Smooth muscle cell of the brain vasculature (primary cell): Measurements from ENCODE around the gene GPR65.

Source experiments
- DNase-seq: peaks from one replicate; pipeline ENCODE4 v3.0.0-alpha.2; 2012; ENCODE audit warnings: low read depth, low spot score

Gene GPR65

DNA sequence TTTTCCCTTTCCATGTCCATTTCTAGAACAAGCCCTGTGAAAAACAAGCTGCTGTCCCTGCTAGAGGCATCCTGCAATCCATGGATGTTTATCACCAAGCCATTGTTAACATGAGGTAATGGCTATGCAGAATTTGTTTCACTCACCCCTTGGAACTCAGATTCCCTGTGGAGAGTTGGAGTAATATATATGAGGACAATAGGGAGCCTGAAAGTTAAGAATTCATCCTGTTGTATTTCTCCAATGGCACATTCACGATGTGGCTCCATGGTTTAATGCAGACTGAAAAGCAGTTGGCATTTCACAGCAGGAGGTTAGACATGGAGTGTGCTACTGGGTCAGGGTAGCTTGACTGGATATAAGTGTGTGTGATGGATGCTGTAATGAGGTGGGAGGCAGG lies 32.4 kb downstream of the GPR65 start:
- DNase-seq = no peak

DNA sequence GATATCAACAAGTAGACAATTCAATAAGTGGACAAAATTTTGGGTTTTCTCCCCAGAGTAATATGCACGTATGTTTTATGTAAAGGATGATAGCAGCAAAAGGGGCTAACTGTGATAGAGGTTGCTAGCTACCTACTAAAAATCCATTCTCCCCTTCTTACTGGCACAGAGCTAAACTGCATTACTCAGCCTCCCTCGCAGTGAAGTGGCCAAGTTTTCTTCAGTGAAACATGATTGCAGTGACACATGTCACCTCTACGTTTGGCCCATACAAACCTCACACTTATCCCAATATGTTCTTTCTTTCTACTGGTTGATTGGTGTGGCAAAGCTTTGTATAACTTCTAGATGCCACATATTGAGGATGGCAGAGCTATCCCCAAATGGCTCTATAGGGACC lies 34.3 kb downstream of the GPR65 start:
- DNase-seq = no peak

DNA sequence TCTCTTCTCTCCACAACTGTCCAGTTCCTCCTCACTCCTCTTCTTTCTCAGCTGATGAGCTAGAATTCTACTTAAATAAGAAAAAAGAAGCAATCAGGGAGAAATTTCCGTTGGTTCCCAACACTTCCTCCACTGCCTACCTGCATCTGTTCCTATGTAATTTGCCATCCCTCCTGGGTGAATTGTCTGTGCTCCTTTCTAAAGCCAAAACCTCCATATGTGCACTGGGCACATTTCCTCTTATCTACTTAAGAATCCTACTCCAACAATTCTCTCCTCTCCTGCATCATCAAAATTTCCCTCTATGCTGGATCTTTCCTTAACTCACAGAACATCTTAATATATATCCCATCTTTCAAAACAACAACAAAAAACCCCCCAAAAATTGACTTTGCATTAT lies 35.2 kb downstream of the GPR65 start:
- DNase-seq = no peak

DNA sequence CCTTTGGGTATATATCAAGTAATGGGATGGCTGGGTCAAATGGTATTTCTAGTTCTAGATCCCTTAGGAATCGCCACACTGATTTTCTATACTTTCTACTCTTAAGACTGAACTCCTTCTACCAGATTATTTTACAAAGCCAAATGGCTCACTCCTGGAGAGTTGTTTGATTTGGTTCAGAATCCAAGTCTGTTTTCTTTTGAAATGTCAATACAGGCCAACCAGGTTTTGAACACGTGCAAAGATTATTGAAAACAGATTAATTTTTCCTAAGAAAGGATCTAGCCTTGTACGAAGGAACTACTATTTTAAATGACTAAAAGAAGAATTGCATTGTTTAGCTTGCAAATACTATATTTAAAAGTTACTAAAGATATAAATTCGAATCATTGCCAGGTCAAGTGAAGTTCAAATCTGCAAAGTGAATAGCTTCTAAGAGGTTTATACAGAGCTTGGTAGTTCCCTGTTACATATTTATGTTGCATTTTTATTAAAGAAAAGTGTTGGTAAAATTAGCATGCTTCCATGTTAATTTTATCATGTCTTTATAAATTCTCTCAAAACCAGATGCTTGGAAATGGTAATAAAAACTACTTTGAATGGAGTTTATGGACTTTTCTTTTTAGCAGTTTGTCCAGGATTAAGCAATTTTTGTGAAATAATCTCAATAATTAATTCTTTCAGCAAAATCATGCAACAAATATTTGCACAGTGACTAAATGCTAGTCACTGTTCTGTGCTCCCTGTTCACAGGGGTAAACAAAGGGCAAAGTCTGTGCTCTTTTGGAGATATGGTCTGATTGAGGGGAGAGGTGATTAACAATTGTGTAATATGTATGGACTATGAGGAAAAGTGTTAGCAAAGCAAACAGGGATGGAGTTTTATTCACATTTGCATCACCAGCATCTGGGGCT lies 38.9 kb downstream of the GPR65 start:
- DNase-seq = no peak

DNA sequence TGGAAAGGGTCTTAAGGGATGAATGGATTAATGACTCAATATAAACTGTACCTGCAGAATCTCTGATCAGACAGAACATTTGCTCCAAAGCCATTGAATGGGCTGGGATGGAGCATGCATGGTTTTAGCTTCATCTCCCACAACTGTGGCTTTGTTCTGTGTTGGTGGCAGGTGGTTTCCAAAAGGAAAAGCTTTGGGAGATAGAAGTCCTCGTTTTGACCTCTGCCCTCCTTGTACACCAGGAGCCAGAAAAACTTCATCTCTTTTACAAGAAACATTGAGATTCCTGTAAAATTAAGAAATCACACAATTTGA lies 39.5 kb downstream of the GPR65 start:
- no peak for DNase-seq

DNA sequence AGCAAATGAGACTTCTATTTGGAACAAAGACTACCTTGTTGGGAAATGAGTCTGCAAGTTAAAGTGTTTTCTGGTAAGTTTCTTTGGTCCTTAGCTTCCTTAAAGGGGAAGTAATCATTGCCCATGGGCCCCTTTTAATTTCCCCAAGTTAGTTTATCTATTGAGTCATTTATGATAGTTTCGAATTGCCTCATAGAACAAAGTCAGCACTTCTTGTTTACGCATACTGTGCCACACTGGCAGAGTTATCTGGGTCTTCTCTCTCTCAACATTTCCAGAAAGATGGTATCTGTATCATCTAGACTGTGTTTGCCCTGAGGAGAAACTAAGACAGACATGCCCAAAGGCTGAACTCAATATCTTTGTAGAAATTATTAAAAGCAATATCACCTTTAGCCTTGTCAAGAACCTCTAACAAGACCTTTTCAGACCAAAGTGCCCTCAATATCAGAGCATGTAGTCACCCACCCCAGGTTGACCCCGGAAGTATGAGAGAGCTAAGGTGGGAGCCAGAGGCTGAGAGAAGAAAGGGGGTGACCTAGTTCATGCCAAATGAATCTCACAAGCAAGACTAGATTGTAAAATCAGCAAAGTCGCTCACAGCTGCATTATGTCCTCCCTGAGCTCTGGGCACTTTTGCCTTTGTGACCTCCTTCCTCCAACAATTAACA lies 40.0 kb downstream of the GPR65 start:
- DNase-seq = no peak

DNA sequence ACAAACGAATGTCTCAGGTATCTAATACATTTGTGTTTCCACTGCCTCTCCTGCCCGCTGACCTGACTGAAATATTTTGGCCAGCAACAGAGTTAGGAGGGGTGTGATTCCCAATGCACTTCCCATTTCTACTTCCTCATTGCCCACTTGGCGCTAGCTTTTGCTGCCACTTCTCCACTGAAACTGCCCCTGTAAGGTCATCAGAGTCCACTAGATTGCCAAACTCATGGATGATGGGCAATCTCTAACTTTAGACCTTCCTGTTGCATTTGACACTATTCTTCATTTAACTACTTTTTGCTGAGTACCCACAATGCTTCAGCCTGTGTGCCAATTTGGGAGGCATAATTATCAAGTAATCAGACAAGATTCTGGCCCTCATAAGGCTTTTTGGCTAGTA lies 40.8 kb downstream of the GPR65 start:
- DNase-seq = no peak

DNA sequence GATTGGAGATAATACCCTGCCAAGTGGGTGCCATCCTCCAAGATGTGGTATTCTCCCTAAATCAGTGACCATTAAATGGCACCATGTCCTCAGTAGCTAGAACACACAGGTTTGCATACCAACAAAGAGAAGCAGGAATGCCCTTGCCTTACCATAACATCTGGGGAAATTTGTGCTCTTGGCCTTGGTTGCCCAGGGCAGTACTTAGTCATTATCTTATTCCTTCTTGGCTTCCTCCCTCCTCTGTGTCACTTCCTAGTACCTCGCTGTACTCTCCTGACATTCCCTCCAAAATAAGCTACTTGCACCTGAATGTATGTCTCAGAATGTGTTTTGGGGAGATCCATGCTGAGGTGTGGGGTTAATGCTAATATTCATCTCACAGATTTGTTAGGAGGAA lies 43.4 kb downstream of the GPR65 start:
- no peak for DNase-seq

DNA sequence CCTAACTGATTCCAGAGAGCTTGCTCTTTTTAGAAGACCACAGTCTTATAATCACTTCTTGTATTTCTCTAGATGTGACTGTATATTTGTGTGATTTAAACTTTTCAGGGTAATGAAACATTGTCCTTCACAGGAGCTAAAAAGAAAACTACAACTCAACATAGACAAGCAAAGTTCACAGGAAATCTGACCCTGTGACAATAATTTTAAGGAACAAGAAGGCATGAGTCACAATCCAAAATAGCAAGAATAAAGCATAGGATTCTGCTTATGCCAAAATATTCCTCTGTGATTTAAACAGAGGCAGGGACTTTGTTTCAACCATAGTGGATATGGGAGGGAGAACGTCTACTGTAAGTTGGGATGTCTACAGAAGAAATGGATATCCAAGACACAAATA lies 44.3 kb downstream of the GPR65 start:
- no peak for DNase-seq

DNA sequence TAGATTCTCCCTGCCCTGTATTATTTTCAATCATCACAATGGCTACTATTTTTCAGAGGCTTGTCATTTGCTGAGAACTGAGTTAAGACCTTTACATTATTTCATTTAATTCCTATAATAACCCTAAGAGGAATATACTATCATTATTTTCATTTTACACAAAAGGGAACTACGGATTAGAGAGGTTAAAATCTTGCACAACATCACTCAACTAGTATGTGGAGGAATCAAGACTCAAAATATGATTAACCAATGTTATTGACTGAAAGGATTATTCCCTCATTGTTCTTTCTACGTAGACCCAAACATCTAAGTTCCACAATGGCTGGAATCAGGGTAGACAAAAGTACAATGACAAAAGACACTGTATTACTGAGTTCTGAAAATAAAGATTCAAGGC lies 45.0 kb downstream of the GPR65 start:
- DNase-seq = no peak

DNA sequence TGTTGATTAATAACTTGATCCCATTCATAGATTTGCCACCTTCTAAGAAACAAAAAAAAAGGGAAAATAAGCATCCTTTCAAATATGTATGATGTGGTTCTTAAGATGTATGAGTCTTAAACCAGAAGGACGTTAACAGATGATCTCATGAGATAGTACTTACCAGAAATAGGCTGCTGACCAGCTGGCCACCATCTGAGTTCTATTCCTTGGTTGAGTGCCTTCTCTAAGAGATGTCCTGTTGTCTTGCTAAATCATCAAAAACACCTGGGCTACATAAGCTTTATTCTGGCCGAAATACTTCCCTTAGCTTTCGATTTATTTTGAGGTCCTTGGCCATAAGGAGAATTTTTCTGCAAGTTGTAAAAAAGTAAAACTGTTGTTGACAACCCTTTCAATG lies 55.6 kb downstream of the GPR65 start:
- DNase-seq = no peak

DNA sequence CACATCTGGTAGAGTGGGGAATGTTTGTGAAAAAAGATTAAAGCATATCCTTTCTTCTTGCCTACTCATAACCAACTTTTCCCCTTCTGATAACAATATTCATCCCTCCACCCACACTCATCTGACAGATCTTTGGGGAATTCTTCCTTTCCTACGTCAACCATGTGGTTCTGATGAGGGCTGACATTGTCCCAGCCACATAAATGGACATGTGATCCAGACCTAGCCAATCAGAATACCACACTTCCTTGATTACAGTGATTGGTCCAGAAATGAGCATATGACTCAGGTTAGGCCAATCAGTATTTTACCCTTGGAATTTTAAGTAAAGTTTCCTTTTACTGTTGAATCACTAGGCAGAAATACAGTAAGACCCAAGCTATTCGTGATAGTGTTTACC lies 58.9 kb downstream of the GPR65 start:
- no peak for DNase-seq
